Hepatocyte (in vitro differentiated cells): ENCODE data around the gene ZNF398. TPM values are rescaled to one million over a fixed set of nuclear protein-coding genes. Genes with fewer than 3 reads are reported as not detected.
"Not testable (repeated sequence)": the region's sequence is repeated elsewhere in the genome, so short reads cannot be mapped to it uniquely, and the experiment has no call there.

Source experiments
- DNase-seq: peaks from one replicate; pipeline ENCODE4 v3.0.0-alpha.2; 2016; ENCODE audit warnings: low spot score
- H2AFZ ChIP-seq: fragments of 200-600 bp; sonication (generic); 2 replicates; pipeline ENCODE4 v1.6.0; 2016; ENCODE audit warnings: antibody characterized with exemption, mild to moderate bottlenecking
- H3K27ac ChIP-seq: fragments of 200-600 bp; sonication (generic); 2 replicates; pipeline ENCODE4 v1.5.1; 2016; ENCODE audit warnings: mild to moderate bottlenecking
- H3K27me3 ChIP-seq: fragments of 200-600 bp; sonication (generic); 2 replicates; pipeline ENCODE4 v1.6.1; 2016
- H3K36me3 ChIP-seq: fragments of 200-600 bp; sonication (generic); replicated peaks from 2 replicates; pipeline ENCODE4 v1.5.1; 2016; ENCODE audit warnings: low read depth; ENCODE audit not compliant: insufficient read depth
- H3K4me1 ChIP-seq: fragments of 200-600 bp; sonication (generic); 2 replicates; pipeline ENCODE4 v1.5.1; 2016; ENCODE audit warnings: mild to moderate bottlenecking, moderate library complexity; ENCODE audit not compliant: insufficient read depth
- H3K4me2 ChIP-seq: fragments of 200-600 bp; sonication (generic); 2 replicates; pipeline ENCODE4 v1.6.0; 2016
- H3K4me3 ChIP-seq: fragments of 200-600 bp; sonication (generic); 2 replicates; pipeline ENCODE4 v1.5.1; 2016; ENCODE audit warnings: mild to moderate bottlenecking
- H3K79me2 ChIP-seq: fragments of 200-600 bp; sonication (generic); 2 replicates; pipeline ENCODE4 v1.6.0; 2017; ENCODE audit warnings: mild to moderate bottlenecking
- H3K9me2 ChIP-seq: fragments of 200-600 bp; sonication (generic); replicated peaks from 2 replicates; pipeline ENCODE4 v1.6.0; 2017; ENCODE audit warnings: mild to moderate bottlenecking; ENCODE audit not compliant: insufficient read depth
- H3K9me3 ChIP-seq: fragments of 200-600 bp; sonication (generic); 2 replicates; pipeline ENCODE4 v1.5.1; 2016; ENCODE audit warnings: low read depth, mild to moderate bottlenecking
- H4K20me1 ChIP-seq: fragments of 200-600 bp; sonication (generic); 2 replicates; pipeline ENCODE4 v1.6.0; 2016; ENCODE audit warnings: mild to moderate bottlenecking; ENCODE audit not compliant: insufficient read depth, poor library complexity, severe bottlenecking
- CTCF ChIP-seq: fragments of 200-600 bp; sonication (generic); IDR thresholded peaks from 2 replicates; pipeline ENCODE4 v1.5.1; 2016; ENCODE audit warnings: antibody characterized with exemption, mild to moderate bottlenecking; ENCODE audit not compliant: poor library complexity
- EZH2 ChIP-seq: fragments of 200-600 bp; sonication (generic); IDR thresholded peaks from 2 replicates; pipeline ENCODE4 v1.6.1; 2016; ENCODE audit warnings: antibody characterized with exemption, mild to moderate bottlenecking, borderline replicate concordance
- EZH2phosphoT487 ChIP-seq: fragments of 200-600 bp; sonication (generic); IDR thresholded peaks from one replicate; pipeline ENCODE4 v1.6.1; 2018; ENCODE audit warnings: antibody characterized with exemption, mild to moderate bottlenecking, low read depth, moderate library complexity; ENCODE audit not compliant: unreplicated experiment, severe bottlenecking
- WGBS: methylation state at CpG from one replicate; pipeline ENCODE4 v1.1.6; 2016; ENCODE audit warnings: low lambda C conversion rate; ENCODE audit errors: missing lambda C conversion rate; 5-methylcytosine and 5-hydroxymethylcytosine counted together
- polyA plus RNA-seq: library from polyadenylated mRNA; unstranded; fragments of >200 nt; fragmentation: Nextera tagmentation; extraction: Ambion mirVana; gene quantifications from 2 replicates; pipeline ENCODE4 v1.2.1, GENCODE V29; 2016
- total RNA-seq: library from RNA; depleted of rRNA; stranded (reverse); fragments of >200 nt; gene quantifications from 2 replicates; pipeline ENCODE4 v1.2.3, GENCODE V29; 2014

The ZNF398 gene
- total and polyA plus RNA-seq, 2 experiments from 2014 or later = 8.1 to 12.5 TPM

- Histone ChIP-seq H3K4me2 (no peak overlapping the region), H3K9me2 (no peaks in the 10 kb centered on the region), H3K79me2 (no peaks in the 10 kb centered on the region), H3K27ac (no peak overlapping the region), H2AFZ (no peak overlapping the region), H3K9me3 (no peaks in the 10 kb centered on the region), H3K27me3 (no peaks in the 10 kb centered on the region), H4K20me1 (no peaks in the 10 kb centered on the region), H3K4me1 (no peaks in the 10 kb centered on the region), H3K4me3 (no peak overlapping the region), H3K36me3 (no peaks in the 10 kb centered on the region)
- no peak for TF ChIP-seq EZH2phosphoT487
- TF ChIP-seq CTCF = no peak
- TF ChIP-seq EZH2 = no peak
- WGBS = 97% methylated on average over 9 of the region's 9 CpGs
- DNase-seq = no peak
Measured at GRCh38 chr7:149136118-149136517, 11.1 kb upstream of the ZNF398 start.

GRCh38 chr7:149140831-149141230 lies 6.4 kb upstream of the ZNF398 start:
- no peaks in the 10 kb centered on the region for H4K20me1 ChIP-seq
- H3K4me3 ChIP-seq = no peak overlapping the region
- no peaks in the 10 kb centered on the region for H3K36me3 ChIP-seq
- H2AFZ ChIP-seq = no peak overlapping the region
- H3K79me2 ChIP-seq = no peaks in the 10 kb centered on the region
- no peaks in the 10 kb centered on the region for H3K9me2 ChIP-seq
- no peak for DNase-seq
- no peaks in the 10 kb centered on the region for H3K4me1 ChIP-seq
- H3K27ac ChIP-seq = no peak overlapping the region
- TF ChIP-seq EZH2phosphoT487 (no peak), EZH2 (no peak), CTCF (no peak)
- H3K9me3 ChIP-seq = no peaks in the 10 kb centered on the region
- WGBS = 87% methylated on average over 3 of the region's 3 CpGs
- H3K27me3 ChIP-seq = no peaks in the 10 kb centered on the region
- H3K4me2 ChIP-seq = no peak overlapping the region

GRCh38 chr7:149141893-149142292 lies 5.4 kb upstream of the ZNF398 start:
- no peaks in the 10 kb centered on the region for H3K27me3 ChIP-seq
- no peaks in the 10 kb centered on the region for H3K9me3 ChIP-seq
- no peak overlapping the region for H3K27ac ChIP-seq
- DNase-seq = no peak
- 83% methylated on average over 4 of the region's 4 CpGs for WGBS
- H3K4me1 ChIP-seq = no peaks in the 10 kb centered on the region
- H3K4me2 ChIP-seq = no peak overlapping the region
- no peaks in the 10 kb centered on the region for H3K36me3 ChIP-seq
- no peak overlapping the region for H3K4me3 ChIP-seq
- TF ChIP-seq EZH2 = no peak
- no peak for TF ChIP-seq EZH2phosphoT487
- no peak for TF ChIP-seq CTCF
- H3K9me2 ChIP-seq = no peaks in the 10 kb centered on the region
- H4K20me1 ChIP-seq = no peaks in the 10 kb centered on the region
- H2AFZ ChIP-seq = no peak overlapping the region
- H3K79me2 ChIP-seq = no peaks in the 10 kb centered on the region

GRCh38 chr7:149144436-149144922 lies 2.8 kb upstream of the ZNF398 start:
- not testable (repeated sequence) for H3K9me2 ChIP-seq, H3K9me3 ChIP-seq, H3K27me3 ChIP-seq, H4K20me1 ChIP-seq, H2AFZ ChIP-seq, H3K4me2 ChIP-seq, DNase-seq, H3K4me3 ChIP-seq, H3K4me1 ChIP-seq, H3K36me3 ChIP-seq
- H3K27ac ChIP-seq = peak overlapping the region; percentile 64
- peaks cover 14% of the 10 kb centered on the region for H3K79me2 ChIP-seq
- 52% methylated on average over 14 of the region's 14 CpGs for WGBS
